HepG2 (cell line): ENCODE results near the gene AUTS2. TPM values are rescaled to one million over a fixed set of nuclear protein-coding genes. Genes with fewer than 3 reads are reported as not detected.

Experiments used
- ATAC-seq: fragments of 200-7000 bp; cut with Tn5 transposase; 3 replicates; pipeline ENCODE4 v1.9.1; 2020; ENCODE audit warnings: mild to moderate bottlenecking, moderate library complexity
- BruUV-seq: library from RNA; stranded (reverse); fragments of 400-500 nt; replicated peaks from 2 replicates; lab custom pipeline; 2021; lab: Mats Ljungman, UMichigan
- CTCF ChIA-PET: fragments of 300-600 bp; formaldehyde crosslinking; extraction: SDS; loops from one replicate; lab custom pipeline; 2021; ENCODE audit warnings: low total read pairs, inconsistent platforms, low intra/inter-chr PET ratio; lab: Yijun Ruan, JAX
- POLR2A ChIA-PET: fragments of 350-600 bp; sonication (Branson Sonifier 250); formaldehyde crosslinking; loops from one replicate; lab custom pipeline; 2020; ENCODE audit warnings: antibody characterized with exemption, inconsistent platforms; lab: Yijun Ruan, JAX
- DNase-seq: peaks from one replicate; pipeline ENCODE4 v3.0.0-alpha.2; 2015; ENCODE audit warnings: low spot score
- FAIRE-seq: peaks from 3 replicates; lab custom pipeline; 2011; peaks lifted over from hg19 to GRCh38; lab: Jason Lieb, UNC
- H2AFZ ChIP-seq: one replicate; pipeline ENCODE4 v1.6.1; 2011; ENCODE audit warnings: low read length, inconsistent platforms
- H3K27ac ChIP-seq: fragments of 300-600 bp; 3 replicates; pipeline ENCODE4 v1.8.0; 2011; ENCODE audit warnings: mixed run types, mild to moderate bottlenecking, mixed read lengths, low read length, inconsistent platforms; ENCODE audit not compliant: insufficient read depth; ENCODE audit errors: extremely low read length
- H3K27me3 ChIP-seq, 2 experiments: fragments of 200-600 bp in 1 of 2; 2 replicates in 1 of 2; 3 replicates in 1 of 2; pipeline versions ENCODE4 v1.6.0 to v1.8.0; 2011; ENCODE audit warnings: low read length in 2 of 2, mild to moderate bottlenecking in 2 of 2, moderate library complexity in 2 of 2, inconsistent platforms in 1 of 2; ENCODE audit not compliant: insufficient read depth in 2 of 2, control insufficient read depth in 1 of 2
- H3K36me3 ChIP-seq, 2 experiments: fragments of 200-600 bp in 1 of 2; replicated peaks in 1 of 2; 2 replicates in 1 of 2; 3 replicates in 1 of 2; pipeline versions ENCODE4 v1.5.1 to v1.8.0; 2011; ENCODE audit warnings: low read length in 2 of 2, inconsistent platforms in 1 of 2; ENCODE audit not compliant: insufficient read depth in 2 of 2, control insufficient read depth in 1 of 2
- H3K4me1 ChIP-seq: 2 replicates; pipeline ENCODE4 v1.5.1; 2012; ENCODE audit warnings: low read length, inconsistent platforms; ENCODE audit not compliant: insufficient read depth
- H3K4me2 ChIP-seq: 2 replicates; pipeline ENCODE4 v1.6.0; 2011; ENCODE audit warnings: low read depth, low read length, inconsistent platforms
- H3K4me3 ChIP-seq, 3 experiments: fragments of 200-600 bp in 1 of 3; sonication (generic), shearing (Covaris generic) in 1 of 3; replicated peaks in 1 of 3; 2 replicates each; pipeline ENCODE4 v1.5.1; 2011 to 2016; ENCODE audit warnings: low read length in 3 of 3, inconsistent platforms in 2 of 3, low read depth in 2 of 3, mild to moderate bottlenecking in 2 of 3, control low read depth in 1 of 3, mixed read lengths in 1 of 3; ENCODE audit not compliant: insufficient read depth in 1 of 3
- H3K79me2 ChIP-seq: one replicate; pipeline ENCODE4 v1.6.1; 2011; ENCODE audit warnings: low read length, inconsistent platforms; ENCODE audit not compliant: insufficient read depth
- H3K9ac ChIP-seq: 2 replicates; pipeline ENCODE4 v1.6.0; 2011; ENCODE audit warnings: mild to moderate bottlenecking, low read depth, low read length, inconsistent platforms; ENCODE audit not compliant: insufficient read depth
- H3K9me3 ChIP-seq: 2 replicates; pipeline ENCODE4 v1.5.1; 2012; ENCODE audit warnings: mild to moderate bottlenecking, low read length
- H4K20me1 ChIP-seq: 2 replicates; pipeline ENCODE4 v1.6.0; 2011; ENCODE audit warnings: inconsistent platforms, mild to moderate bottlenecking, low read length, moderate library complexity; ENCODE audit not compliant: insufficient read depth
- ARID2 ChIP-seq: sonication (generic); formaldehyde crosslinking; IDR thresholded peaks from 2 replicates; pipeline ENCODE4 v1.8.1; 2022; ENCODE audit warnings: mild to moderate bottlenecking, missing genetic modification reagents, borderline replicate concordance
- RFX5 ChIP-seq: IDR thresholded peaks from 2 replicates; pipeline ENCODE4 v1.6.1; 2011; ENCODE audit warnings: low read depth, low read length, improper control_type of control experiment
- SALL1 ChIP-seq: sonication (generic); formaldehyde crosslinking; IDR thresholded peaks from 2 replicates; pipeline ENCODE4 v1.8.0; 2022; ENCODE audit warnings: mild to moderate bottlenecking, missing genetic modification reagents
- THAP9 ChIP-seq: sonication (generic); formaldehyde crosslinking; IDR thresholded peaks from 2 replicates; pipeline ENCODE4; 2020; ENCODE audit warnings: missing genetic modification reagents, mild to moderate bottlenecking, borderline replicate concordance
- ZNF101 ChIP-seq: sonication (generic); formaldehyde crosslinking; IDR thresholded peaks from 2 replicates; pipeline ENCODE4 v1.4.0; 2020; ENCODE audit warnings: mild to moderate bottlenecking, low read depth, missing genetic modification reagents, borderline replicate concordance
- ZNF256 ChIP-seq: sonication (generic); formaldehyde crosslinking; conservative IDR thresholded peaks from 2 replicates; pipeline ENCODE4 v1.4.0; 2020; ENCODE audit warnings: missing genetic modification reagents
- ZNF3 ChIP-seq: IDR thresholded peaks from 2 replicates; pipeline ENCODE4 v1.7.0; 2017; ENCODE audit warnings: inconsistent platforms
- ZNF432 ChIP-seq: sonication (generic); formaldehyde crosslinking; IDR thresholded peaks from 2 replicates; pipeline ENCODE4 v1.5.0; 2020; ENCODE audit warnings: missing genetic modification reagents, mild to moderate bottlenecking, borderline replicate concordance
- WGBS: methylation state at CpG from one replicate; pipeline ENCODE4 v1.1.6; 2017; ENCODE audit warnings: low lambda C conversion rate; 5-methylcytosine and 5-hydroxymethylcytosine counted together
- in situ Hi-C: cut with HindIII; loops from 2 replicates; pipeline ENCODE4 v1.10.0; 2017; ENCODE audit warnings: low pct_unique_long_range_greater_than_20kb; ENCODE audit not compliant: extremely low pct_ligation_motif_present
- intact Hi-C: fragments of 100-400 bp; cut with micrococcal nuclease; formaldehyde crosslinking; loops from one replicate; pipeline ENCODE4 v1.10.0; 2022; ENCODE audit not compliant: unreplicated experiment
- polyA plus RNA-seq, 8 experiments: library from polyadenylated mRNA; depleted of rRNA in 3 of 8; stranded (reverse) in 7 of 8; unstranded in 1 of 8; fragments of >200 nt; fragmentation: Illumina TruSeq in 4 of 8; extraction: Trizol in 4 of 8; gene quantifications; 2 replicates each; pipeline versions ENCODE4 v1.2.1 to v1.2.3, GENCODE V29; 2011 to 2016; ENCODE audit warnings: low read depth in 4 of 8, missing spikeins in 1 of 8, mixed read lengths in 1 of 8; ENCODE audit not compliant: insufficient read depth in 1 of 8
- total RNA-seq, 5 experiments: library from RNA; depleted of rRNA; stranded (reverse); fragments of >200 nt; fragmentation: Illumina TruSeq; extraction: Trizol; gene quantifications; 2 replicates each; pipeline ENCODE4 v1.2.3, GENCODE V29; 2016; ENCODE audit warnings: low read depth in 1 of 5

The AUTS2 gene
- total and polyA plus RNA-seq, 2 of the 13 experiments (the other 11 are each of a cell fraction or from before 2014, with no cell fraction given) = 0.38 TPM; not detected in 1

- no peak overlapping the region for H3K4me2 ChIP-seq
- no peak for ATAC-seq
- no peaks in the 10 kb centered on the region for H3K27me3 ChIP-seq
- no TSS peak for BruUV-seq
- H3K4me3 ChIP-seq = no peak overlapping the region
- H2AFZ ChIP-seq = no peak overlapping the region
- H3K4me1 ChIP-seq = no peaks in the 10 kb centered on the region
- no peaks in the 10 kb centered on the region for H3K36me3 ChIP-seq
- H3K9ac ChIP-seq = no peak overlapping the region
- 0% methylated on average over 2 of the region's 2 CpGs for WGBS
- intact Hi-C loops = no loop called here
- no peaks in the 10 kb centered on the region for H4K20me1 ChIP-seq
- in situ Hi-C loops = no loop called here
- FAIRE-seq = no peak
- POLR2A ChIA-PET = no interaction called here
- H3K27ac ChIP-seq = no peak overlapping the region
- no peaks in the 10 kb centered on the region for H3K79me2 ChIP-seq
- no peak for DNase-seq
- no peaks in the 10 kb centered on the region for H3K9me3 ChIP-seq
- CTCF ChIA-PET = no interaction called here
- TF ChIP-seq ZNF3 (CRISPR knock-in tag) (no peak), ARID2 (CRISPR knock-in tag) (no peak), THAP9 (CRISPR knock-in tag) (no peak), ZNF256 (CRISPR knock-in tag) (no peak)
Measured at GRCh38 chr7:69717221-69717620, 118.9 kb downstream of the AUTS2 start.

- no peaks in the 10 kb centered on the region for H3K4me1 ChIP-seq
- no peaks in the 10 kb centered on the region for H3K9me3 ChIP-seq
- H3K4me2 ChIP-seq = no peak overlapping the region
- no peak overlapping the region for H2AFZ ChIP-seq
- in situ Hi-C loops (no loop called here), intact Hi-C loops (no loop called here)
- H3K9ac ChIP-seq = no peak overlapping the region
- H3K27me3 ChIP-seq = no peaks in the 10 kb centered on the region
- no TSS peak for BruUV-seq
- no peaks in the 10 kb centered on the region for H3K79me2 ChIP-seq
- CTCF ChIA-PET = no interaction called here
- POLR2A ChIA-PET = no interaction called here
- H3K27ac ChIP-seq = no peak overlapping the region
- no peak for ATAC-seq
- DNase-seq = no peak
- H4K20me1 ChIP-seq = no peaks in the 10 kb centered on the region
- H3K4me3 ChIP-seq = no peak overlapping the region
- TF ChIP-seq SALL1 (CRISPR knock-in tag) = no peak
- TF ChIP-seq ZNF432 (CRISPR knock-in tag) = no peak
- no peak for TF ChIP-seq ZNF101 (CRISPR knock-in tag)
- TF ChIP-seq RFX5 = no peak
- no peaks in the 10 kb centered on the region for H3K36me3 ChIP-seq
- no peak for FAIRE-seq
Measured at GRCh38 chr7:69719717-69720116, 121.4 kb downstream of the AUTS2 start.
